ENCODE data around the gene ELMO3. TPM values are rescaled to one million over a fixed set of nuclear protein-coding genes. Genes with fewer than 3 reads are reported as not detected.

Gene ELMO3
- total RNA-seq, 2 experiments from 2014 or later, result 7.6 to 9.4 TPM

DNA sequence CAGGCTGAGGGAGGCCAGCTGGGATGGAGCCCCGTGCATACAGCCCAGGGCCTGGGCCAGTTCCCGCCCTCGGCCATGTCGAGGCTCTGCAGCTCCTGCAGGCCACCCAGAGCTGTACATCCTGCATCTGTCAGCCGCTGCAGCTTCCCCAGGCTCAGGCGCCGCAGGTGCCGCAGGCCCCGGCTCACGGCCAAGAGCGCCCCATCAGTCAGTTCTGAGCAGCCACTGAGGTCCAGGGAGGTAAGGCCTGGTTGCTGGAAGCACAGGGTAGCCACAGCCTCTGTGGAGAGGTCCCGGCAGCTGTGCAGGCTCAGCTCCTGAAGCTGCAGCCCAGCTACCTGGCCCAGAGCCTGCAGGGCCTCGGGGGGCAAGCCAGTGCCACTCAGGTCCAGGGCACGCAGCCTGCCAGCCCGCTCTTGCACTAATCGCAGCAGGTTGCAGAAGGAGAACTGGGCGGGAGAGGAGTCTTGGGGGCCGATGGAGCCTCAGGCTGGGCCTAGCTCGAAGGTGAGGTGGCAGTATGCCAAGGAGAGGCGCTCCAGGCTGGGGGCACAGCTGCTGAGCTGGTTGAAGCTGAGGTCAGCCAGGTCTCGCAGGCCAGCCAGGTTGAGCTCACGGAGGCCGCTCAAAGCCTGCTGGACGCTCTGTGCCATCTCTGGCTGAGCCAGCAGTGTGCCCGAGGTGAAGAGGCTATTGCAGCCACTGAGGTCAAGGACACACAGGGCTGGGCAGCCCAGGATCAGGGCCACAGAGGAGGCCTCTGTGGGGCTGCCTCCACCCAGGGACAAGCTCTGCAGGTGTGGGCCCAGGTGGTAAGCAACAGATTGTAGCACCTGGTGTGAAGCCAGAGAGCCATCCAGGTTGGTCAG lies 11.4 kb downstream of the ELMO3 start:
- Mint-ChIP-seq H3K9me3 (no peaks in the 10 kb centered on the region), H3K27ac (no peak overlapping the region), H3K36me3 (no peaks in the 10 kb centered on the region), H3K27me3 (no peaks in the 10 kb centered on the region), H3K4me3 (no peak overlapping the region), H3K4me1 (peaks cover 3% of the 10 kb centered on the region)
- DNase-seq (no peak), ATAC-seq (ENCODE audit: low read depth) (no peak)
- POLR2A ChIA-PET, result interaction anchor here (1.1 to 1.4 kb wide), 2 partner anchors 16 to 27 kb away, joined by 3 to 5 read pairs; partner anchors contain the start of gene TMEM208

DNA sequence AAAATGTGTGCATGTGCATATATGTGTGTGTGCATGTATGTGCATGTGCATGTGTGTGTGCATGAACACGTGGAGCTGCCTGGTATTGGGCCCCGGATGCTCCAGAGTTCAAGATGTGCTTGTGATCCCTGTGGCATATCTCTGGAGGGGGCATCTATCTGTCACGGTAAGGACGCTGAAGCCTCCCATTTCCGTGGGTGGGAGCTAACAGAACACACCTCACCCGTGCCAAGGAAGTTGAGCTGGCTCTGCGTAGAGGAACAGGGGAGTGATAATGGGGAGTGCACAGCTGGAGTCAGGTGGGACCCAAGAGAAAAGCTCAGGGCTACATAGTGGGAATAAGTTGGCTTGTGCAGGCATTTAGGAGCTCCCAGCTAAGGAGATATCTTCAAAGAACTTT lies 12.7 kb downstream of the ELMO3 start:
- Mint-ChIP-seq H3K9me3 (no peaks in the 10 kb centered on the region), H3K27me3 (no peaks in the 10 kb centered on the region), H3K27ac (no peak overlapping the region), H3K4me3 (no peak overlapping the region), H3K4me1 (peaks cover 3% of the 10 kb centered on the region), H3K36me3 (no peaks in the 10 kb centered on the region)
- no peak for DNase-seq
- POLR2A ChIA-PET, result no interaction called here
- no peak for ATAC-seq (ENCODE audit: low read depth)

DNA sequence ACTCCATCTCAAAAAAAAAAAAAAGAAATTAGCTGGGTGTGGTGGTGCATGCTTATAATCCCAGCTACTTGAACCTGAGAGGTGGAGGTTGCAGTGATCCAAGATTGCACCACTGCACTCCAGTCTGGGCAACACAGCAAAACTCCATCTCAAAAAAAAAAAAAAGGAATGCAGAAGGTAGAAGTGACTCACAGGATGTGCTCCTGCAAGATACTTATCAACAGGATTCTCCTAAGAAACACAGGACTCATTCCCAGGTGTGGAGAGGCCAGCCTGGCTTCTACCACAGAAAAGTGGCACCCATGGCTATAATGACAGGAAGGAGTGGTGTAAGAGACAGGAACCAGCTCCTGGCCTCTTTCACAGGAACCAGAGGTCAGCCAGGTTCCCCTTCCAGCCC lies 13.8 kb downstream of the ELMO3 start:
- no peaks in the 10 kb centered on the region for H3K27me3 Mint-ChIP-seq
- H3K9me3 Mint-ChIP-seq, result no peaks in the 10 kb centered on the region
- ATAC-seq (ENCODE audit: low read depth) (no peak), DNase-seq (no peak)
- no peak overlapping the region for H3K4me3 Mint-ChIP-seq
- H3K36me3 Mint-ChIP-seq, result no peaks in the 10 kb centered on the region
- POLR2A ChIA-PET, result interaction anchor here (1.2 kb wide), 1 partner anchor 28 kb away, joined by 5 read pairs; no protein-coding TSS in a partner anchor
- peaks cover 12% of the 10 kb centered on the region for H3K4me1 Mint-ChIP-seq
- no peak overlapping the region for H3K27ac Mint-ChIP-seq

DNA sequence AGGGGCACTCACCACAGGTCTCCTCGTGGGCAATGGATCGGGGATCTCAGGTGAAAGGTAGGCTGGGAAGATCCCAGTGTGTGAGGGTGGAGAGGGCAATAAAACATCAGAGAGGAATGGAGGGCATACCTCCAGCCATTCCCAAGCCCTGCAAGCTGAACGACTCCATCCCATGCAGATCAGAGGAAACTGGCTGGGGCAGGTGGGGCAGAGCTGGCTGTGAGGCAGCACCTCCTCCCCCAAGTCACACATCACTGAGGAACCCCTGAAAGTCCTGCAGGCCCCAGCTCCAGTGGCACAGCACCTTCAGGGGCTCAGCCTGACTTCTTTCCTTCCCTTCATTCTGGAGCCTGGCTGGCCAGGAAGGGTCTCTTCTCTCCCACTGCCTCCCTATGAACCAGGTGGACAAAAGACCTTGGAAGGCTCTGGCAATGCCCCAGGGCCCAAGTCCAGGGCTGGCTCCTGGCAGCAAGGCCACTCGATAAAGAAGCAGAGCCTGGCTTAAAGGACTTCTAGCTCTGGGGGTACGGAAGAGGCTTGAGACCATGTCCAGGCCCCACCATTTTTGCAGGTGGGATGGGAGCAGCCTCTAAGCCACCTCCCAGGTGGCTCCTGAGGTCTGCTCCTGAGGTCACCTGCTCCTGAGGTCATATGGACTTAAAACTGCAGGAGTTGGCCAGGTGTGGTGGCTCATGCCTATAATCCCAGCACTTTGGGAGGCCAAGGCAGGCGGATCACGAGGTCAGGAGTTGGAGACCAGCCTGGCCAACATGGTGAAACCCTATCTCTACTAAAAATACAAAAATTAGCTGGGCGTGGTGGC lies 14.5 kb downstream of the ELMO3 start:
- Mint-ChIP-seq H3K4me1 (peaks cover 13% of the 10 kb centered on the region), H3K36me3 (no peaks in the 10 kb centered on the region), H3K4me3 (no peak overlapping the region), H3K9me3 (no peaks in the 10 kb centered on the region), H3K27me3 (no peaks in the 10 kb centered on the region), H3K27ac (no peak overlapping the region)
- ATAC-seq (ENCODE audit: low read depth), result no peak
- DNase-seq, result no peak
- POLR2A ChIA-PET, result interaction anchor here (1.2 kb wide), 1 partner anchor 29 kb away, joined by 5 read pairs; no protein-coding TSS in a partner anchor

DNA sequence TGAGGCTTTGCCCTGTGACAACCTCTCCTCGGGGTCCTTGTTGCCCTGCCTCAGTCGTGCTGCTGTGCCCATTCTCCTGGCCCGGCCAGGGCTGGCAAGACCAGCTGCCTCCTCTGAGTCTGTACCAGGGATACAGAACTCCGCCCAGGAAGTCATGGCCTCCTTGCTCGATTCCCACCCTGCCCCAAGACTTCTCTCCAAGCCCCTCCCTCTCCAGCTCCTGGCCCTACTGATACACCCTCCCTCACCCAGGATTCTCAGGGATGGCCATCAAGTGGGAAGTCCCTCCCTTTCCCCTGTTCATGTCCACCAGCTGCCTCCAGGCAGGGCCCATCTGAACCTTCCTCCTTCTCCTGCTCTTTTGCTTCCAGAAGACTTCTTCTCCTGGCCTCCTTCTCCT lies 16.8 kb downstream of the ELMO3 start:
- Mint-ChIP-seq H3K4me3 (no peak overlapping the region), H3K36me3 (no peaks in the 10 kb centered on the region), H3K27ac (peak overlapping the region; percentile 31), H3K27me3 (no peaks in the 10 kb centered on the region), H3K9me3 (no peaks in the 10 kb centered on the region), H3K4me1 (peaks cover 12% of the 10 kb centered on the region)
- POLR2A ChIA-PET, result no interaction called here
- DNase-seq, result no peak
- ATAC-seq (ENCODE audit: low read depth), result no peak

DNA sequence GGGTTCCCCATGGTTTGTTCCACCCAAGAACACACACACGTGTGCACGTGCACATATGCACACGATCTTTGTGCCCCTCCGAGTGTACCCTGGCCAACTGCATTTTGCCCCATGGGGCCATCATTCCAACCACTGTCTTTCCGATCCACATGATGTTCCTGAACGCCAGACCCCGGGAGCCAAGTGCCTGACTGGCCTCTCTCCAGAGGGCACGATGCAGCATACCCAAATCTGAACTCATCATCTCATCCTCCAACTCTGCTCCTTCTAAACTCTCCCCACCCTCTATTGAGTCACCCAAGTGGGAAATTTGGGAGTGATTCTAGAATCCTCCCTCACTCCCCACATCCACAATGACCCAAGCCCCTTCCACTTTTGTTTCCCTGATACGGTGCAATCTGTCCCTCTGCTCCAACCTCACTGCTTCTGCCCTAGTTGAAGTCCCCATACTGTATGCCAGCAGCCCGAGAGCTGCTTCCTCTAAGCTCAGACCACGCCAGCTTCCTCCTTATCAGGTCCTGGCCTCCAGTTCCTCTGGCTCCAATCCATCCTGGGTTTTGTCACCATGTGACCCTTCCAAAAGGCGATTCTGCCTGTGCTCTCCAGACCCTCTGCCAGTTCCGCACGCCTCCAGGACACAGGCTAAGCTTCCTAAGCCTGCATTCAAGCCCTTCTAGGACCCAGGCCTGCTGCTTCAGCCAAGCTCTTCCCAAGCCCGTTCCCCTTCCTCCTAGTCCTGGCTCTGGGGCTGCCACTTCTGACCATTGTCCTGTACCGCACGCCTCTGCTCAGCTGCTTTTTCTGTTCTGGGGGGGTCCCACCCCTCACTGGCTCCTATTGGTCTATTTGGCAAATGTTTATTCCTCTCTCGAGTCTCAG lies 17.9 kb downstream of the ELMO3 start:
- H3K4me3 Mint-ChIP-seq, result no peak overlapping the region
- H3K27ac Mint-ChIP-seq, result peak overlapping the region; percentile 41
- ATAC-seq (ENCODE audit: low read depth) (no peak), DNase-seq (no peak)
- POLR2A ChIA-PET, result interaction anchor here (1.1 to 2.4 kb wide), 2 partner anchors 10 to 31 kb away, joined by 3 to 9 read pairs; partner anchors contain the start of genes FHOD1 and TMEM208
- H3K36me3 Mint-ChIP-seq, result no peaks in the 10 kb centered on the region
- no peaks in the 10 kb centered on the region for H3K9me3 Mint-ChIP-seq
- no peaks in the 10 kb centered on the region for H3K27me3 Mint-ChIP-seq
- H3K4me1 Mint-ChIP-seq, result peaks cover 12% of the 10 kb centered on the region

DNA sequence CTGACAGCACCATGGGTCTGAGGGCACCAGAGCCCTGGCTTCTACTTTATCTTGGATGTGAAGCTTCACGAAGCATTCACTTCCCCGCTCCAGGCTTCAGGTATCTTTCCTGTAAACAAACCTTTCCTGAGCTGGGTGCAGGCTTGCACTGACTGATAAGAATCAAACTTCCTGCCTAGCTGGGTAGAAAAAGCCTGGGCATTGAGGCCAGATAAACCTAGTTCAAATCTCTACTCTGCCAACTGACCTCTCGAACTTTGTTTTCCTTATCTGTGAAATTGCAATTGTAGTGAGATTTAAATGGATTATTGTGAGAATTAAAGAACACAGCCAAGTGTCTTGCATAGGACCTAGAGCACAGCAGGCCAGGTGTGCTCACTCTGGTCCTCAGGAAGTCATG lies 25.1 kb downstream of the ELMO3 start:
- Mint-ChIP-seq H3K36me3 (peaks cover 2% of the 10 kb centered on the region), H3K9me3 (no peaks in the 10 kb centered on the region), H3K4me3 (no peak overlapping the region), H3K27ac (no peak overlapping the region), H3K4me1 (peaks cover 31% of the 10 kb centered on the region), H3K27me3 (no peaks in the 10 kb centered on the region)
- DNase-seq, result no peak
- no peak for ATAC-seq (ENCODE audit: low read depth)
- POLR2A ChIA-PET, result interaction anchor here (10.3 kb wide), 1 partner anchor 22 kb away, joined by 130 read pairs; the partner anchor contains the start of genes FHOD1 and SLC9A5

DNA sequence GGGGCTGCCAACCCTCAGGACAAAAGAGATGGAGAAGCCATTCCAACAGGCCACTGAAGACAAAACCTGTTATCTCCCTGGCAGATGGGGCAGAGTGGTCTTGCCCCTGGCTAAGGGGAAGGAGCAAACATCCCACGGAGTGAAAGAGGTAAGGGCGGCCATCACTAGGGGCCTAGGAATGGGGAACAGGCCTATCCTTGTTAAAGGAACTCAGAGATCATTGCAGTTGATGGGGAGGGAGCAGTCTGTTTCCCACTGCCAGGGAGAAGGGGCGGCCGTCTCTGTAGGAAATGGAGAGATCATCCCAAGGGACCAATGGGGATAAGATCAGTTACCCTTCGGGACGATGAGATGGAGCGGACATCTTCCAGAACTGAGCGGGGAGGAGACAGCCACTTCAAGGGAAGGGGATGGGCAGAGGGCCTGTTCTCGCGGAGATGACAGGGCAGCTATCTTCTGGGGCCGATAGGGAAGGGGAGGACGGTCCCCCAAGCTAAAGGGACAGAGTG lies 27.4 kb downstream of the ELMO3 start:
- Mint-ChIP-seq H3K4me1 (peaks cover 31% of the 10 kb centered on the region), H3K27me3 (no peaks in the 10 kb centered on the region), H3K9me3 (no peaks in the 10 kb centered on the region), H3K4me3 (peak overlapping the region; percentile 92), H3K27ac (peak overlapping the region; percentile 92), H3K36me3 (peaks cover 5% of the 10 kb centered on the region)
- POLR2A ChIA-PET, result interaction anchor here (0.6 to 10.3 kb wide), 12 partner anchors 9 to 255 kb away, joined by 3 to 130 read pairs (median 4); partner anchors contain the start of genes ATP6V0D1, B3GNT9, E2F4 and FHOD1
- no peak for ATAC-seq (ENCODE audit: low read depth)
- no peak for DNase-seq

DNA sequence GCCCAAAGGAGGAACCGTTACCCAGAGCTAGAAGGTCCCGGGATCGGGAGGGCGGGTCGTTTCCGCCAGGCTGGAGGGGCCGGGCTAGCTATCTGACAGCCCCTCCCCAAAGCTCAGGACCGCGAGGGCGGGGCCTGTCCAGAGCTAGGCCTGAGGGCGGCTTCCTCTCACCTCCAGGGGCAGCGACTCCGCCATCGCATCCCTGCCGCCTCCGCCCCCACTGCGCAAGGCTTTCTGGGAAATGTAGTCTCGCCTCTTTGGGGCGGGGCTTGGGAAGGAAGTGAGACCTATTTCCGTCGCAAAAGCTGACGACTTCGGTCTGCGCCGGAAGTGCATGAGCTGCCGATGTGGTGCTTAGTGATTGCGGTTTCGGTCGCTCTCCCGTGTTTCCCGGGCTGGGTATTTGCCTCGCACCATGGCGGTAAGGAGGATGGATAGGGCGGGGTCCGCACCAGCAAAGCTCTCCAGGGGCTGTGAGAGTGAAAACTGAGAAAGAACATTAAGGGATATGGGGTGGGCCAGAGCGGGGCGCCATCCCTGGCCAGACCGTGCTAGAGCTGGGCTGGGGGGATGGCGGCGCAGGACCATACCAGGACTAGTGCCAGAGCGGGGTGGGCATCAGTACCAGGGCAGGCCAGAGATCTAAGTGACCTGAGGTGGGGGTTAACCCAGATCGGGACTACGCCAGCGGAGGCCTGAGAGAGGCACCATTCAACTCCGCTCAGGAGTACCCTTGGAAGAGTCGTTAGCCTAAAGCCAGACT lies 28.1 kb downstream of the ELMO3 start, which contains the start of gene TMEM208:
TMEM208 (plus strand) TSS at position 327 of the 763 bp plus-strand sequence; CDS start at position 416, 89 bp downstream.
- Mint-ChIP-seq H3K4me1 (peaks cover 31% of the 10 kb centered on the region), H3K36me3 (peaks cover 8% of the 10 kb centered on the region), H3K27me3 (no peaks in the 10 kb centered on the region), H3K4me3 (peak within 1 kb of the TSS; percentile 92), H3K27ac (peak within 1 kb of the TSS; percentile 92), H3K9me3 (no peaks in the 10 kb centered on the region)
- peak; percentile 98 for DNase-seq
- POLR2A ChIA-PET, result interaction anchor here (0.5 to 10.3 kb wide), 13 partner anchors 8 to 254 kb away, joined by 3 to 130 read pairs (median 4); partner anchors contain the start of genes ATP6V0D1, B3GNT9, E2F4 and FHOD1
- ATAC-seq (ENCODE audit: low read depth), result peak; percentile 96

DNA sequence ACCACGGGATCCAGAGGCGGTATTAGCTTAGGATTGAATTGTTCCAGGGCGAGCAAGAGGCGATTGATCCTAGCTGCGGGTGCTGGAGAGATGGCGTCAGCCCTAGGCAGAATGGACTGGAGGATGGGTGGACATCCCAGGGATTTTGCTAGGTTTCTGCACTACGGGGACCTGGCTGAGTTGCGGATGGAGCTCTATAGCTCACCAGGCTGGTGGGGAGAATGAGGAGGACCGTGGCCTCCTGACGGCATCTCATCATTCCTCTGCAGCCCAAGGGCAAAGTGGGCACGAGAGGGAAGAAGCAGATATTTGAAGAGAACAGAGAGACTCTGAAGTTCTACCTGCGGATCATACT lies 28.6 kb downstream of the ELMO3 start:
- peak overlapping the region; percentile 92 for H3K27ac Mint-ChIP-seq
- H3K4me3 Mint-ChIP-seq, result peak overlapping the region; percentile 92
- peaks cover 31% of the 10 kb centered on the region for H3K4me1 Mint-ChIP-seq
- POLR2A ChIA-PET, result interaction anchor here (1.2 to 10.3 kb wide), 9 partner anchors 8 to 254 kb away, joined by 3 to 130 read pairs (median 8); partner anchors contain the start of genes ATP6V0D1, E2F4, FHOD1 and SLC9A5
- H3K36me3 Mint-ChIP-seq, result peaks cover 9% of the 10 kb centered on the region
- ATAC-seq (ENCODE audit: low read depth), result no peak
- no peak for DNase-seq
- H3K27me3 Mint-ChIP-seq, result no peaks in the 10 kb centered on the region
- H3K9me3 Mint-ChIP-seq, result no peaks in the 10 kb centered on the region

DNA sequence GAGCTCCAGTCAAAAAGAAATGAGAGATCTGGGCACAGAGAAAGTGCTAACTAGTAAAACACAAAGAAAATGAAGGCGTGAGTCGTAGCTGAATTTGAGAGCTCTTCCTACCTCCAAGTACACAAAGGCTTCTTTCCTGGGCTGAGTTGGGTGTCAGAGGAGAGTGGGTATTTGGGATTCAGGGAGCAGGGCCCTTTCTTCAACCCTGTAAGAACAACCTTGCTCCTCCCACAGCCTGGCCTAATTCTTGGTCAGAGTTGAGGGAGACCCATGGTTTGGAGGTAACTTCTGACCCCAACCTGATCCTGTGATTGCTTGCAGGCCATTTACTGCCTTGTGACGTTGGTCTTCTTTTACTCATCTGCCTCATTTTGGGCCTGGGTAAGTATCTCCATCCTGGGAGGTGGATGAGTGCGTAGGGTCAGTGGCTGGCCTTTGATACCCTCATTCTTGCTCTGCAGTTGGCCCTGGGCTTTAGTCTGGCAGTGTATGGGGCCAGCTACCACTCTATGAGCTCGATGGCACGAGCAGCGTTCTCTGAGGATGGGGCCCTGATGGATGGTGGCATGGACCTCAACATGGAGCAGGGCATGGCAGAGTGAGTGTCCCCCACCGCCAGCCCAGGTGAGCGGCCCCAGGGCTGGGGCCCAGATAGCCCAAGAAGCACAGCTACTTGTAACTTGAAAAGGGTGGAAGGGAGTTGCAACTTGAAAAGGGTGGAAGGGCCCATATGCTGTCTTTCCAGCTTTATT lies 29.3 kb downstream of the ELMO3 start:
- peaks cover 9% of the 10 kb centered on the region for H3K36me3 Mint-ChIP-seq
- POLR2A ChIA-PET, result interaction anchor here (2.1 to 10.3 kb wide), 2 partner anchors 17 to 30 kb away, joined by 8 to 130 read pairs; partner anchors contain the start of genes FHOD1 and SLC9A5
- peak overlapping the region; percentile 92 for H3K27ac Mint-ChIP-seq
- DNase-seq (no peak), ATAC-seq (ENCODE audit: low read depth) (no peak)
- peaks cover 29% of the 10 kb centered on the region for H3K4me1 Mint-ChIP-seq
- no peaks in the 10 kb centered on the region for H3K9me3 Mint-ChIP-seq
- peak overlapping the region; percentile 92 for H3K4me3 Mint-ChIP-seq
- H3K27me3 Mint-ChIP-seq, result no peaks in the 10 kb centered on the region

Measured in activated naive CD8-positive, alpha-beta T cell treated with anti-CD3 and anti-CD28 coated beads, Interleukin-2, amount 10 ng/mL, durations not matched to agents 7 days and 5 days (primary cell).